Stimulated activated CD8-positive, alpha-beta memory T cell treated with anti-CD3 and anti-CD28 coated beads, Interleukin-7, amount 100 ng/mL, for 1 hour (primary cell): ENCODE measurements around the gene IL1RL2.

Experiments used
- DNase-seq, 2 donors: peaks; one replicate each; pipeline ENCODE4 v3.0.0-alpha.2; 2020; ENCODE audit warnings: low read depth in 2 of 2

The IL1RL2 gene

DNA sequence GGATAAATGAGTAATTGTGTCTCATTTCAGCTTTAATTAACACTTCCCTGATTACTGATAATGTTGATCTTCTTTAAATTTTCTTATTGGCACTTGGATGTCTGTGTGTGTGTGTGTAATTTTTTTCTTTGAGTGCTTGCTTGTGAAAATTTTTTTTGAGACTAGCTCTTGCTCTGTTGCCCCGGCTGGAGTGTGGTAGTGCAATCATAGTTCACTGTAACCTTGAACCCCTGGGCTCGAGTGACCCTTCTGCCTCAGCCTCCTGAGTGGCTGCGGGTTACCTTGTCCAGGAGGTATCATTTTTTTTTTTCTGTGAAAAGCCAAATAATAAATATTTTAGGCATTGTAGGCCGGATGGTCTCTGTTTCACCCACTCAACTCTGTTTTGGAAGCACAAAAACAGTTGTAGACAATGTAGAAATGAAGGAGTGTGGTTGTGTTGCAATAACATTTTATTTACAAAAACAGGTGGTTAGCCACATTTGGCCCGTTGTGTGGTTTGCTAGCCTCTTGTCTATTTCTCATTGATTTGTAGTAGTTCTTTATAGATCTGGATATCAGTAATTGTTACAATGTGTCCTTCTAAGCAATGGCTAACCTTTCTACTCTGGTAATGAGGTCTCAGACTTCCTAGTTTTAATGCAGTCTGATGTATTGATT, 7.9 kb downstream of the IL1RL2 start:
- no peak for DNase-seq

DNA sequence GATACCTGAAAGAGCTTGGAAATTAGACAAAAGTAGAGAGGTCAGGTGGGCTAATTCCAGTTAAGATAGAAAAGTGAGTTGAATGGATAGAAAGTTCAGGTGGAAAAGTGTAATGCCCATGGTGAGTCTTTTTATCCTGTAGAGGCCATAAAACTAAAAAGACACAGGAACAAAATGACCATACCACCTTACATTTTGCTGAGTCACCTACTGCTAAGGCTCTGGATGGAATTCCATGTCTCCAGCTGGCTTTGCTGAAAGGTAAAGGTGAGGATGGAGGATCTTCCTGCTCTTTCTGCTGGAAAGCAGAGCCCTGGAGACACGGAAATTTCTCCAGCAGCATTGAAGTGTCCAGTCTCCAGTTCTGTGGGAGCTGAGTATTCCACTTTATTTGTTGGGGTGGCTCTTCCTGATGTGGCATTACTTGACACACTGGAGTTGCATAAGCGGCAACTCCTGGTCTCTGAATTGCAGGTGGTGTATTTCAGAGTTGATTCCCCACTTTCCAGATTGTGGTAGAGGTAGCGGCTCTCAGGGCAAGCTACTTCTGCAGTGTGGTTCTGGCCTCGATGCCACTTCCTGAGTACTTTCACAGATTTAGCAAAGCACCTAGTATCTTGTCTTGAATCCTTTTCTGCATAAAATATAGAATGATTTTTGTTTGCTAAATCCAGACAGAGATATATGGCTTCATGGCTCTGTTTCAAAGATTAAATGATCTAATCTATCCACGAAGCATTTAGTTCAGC, 10.7 kb downstream of the IL1RL2 start:
- DNase-seq = no peak

DNA sequence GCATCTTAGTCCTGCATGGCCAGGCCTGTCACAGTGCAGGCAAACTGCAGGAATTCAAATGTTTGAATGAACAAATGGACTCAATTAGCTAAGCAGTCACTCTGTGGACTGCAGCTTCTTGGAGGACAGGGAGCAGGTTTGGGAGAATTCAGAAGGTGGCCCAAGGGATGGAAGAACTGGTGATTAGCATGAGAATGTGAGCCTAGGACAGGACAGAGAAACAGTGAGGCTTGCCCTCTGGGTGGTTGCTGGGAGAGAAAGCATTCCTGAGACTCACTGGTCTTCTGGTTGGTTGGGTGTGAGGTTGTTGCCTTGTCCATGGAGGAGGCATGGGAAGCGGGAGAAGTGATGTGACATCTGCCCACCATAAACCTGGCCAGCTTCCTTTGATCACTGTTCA, 13.7 kb downstream of the IL1RL2 start:
- no peak for DNase-seq

DNA sequence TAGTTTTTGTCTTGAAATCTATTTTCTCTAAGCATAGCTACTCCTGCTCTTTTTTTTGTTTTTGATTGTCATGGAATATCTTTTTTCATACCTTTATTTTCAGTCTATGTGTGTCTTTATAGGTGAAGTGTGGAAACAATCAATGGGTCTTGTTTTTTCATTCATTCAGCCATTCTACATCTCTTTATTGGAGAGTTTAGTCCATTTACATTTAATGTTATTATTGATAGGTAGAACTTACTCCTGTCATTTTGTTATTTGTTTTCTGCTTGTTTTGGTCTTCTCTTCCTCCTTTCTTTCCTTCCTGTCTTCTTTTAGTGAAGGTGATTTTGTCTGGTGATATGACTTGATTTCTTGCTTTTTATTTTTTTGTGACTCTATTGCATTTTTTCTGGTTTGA, 17.8 kb downstream of the IL1RL2 start:
- DNase-seq = no peak

DNA sequence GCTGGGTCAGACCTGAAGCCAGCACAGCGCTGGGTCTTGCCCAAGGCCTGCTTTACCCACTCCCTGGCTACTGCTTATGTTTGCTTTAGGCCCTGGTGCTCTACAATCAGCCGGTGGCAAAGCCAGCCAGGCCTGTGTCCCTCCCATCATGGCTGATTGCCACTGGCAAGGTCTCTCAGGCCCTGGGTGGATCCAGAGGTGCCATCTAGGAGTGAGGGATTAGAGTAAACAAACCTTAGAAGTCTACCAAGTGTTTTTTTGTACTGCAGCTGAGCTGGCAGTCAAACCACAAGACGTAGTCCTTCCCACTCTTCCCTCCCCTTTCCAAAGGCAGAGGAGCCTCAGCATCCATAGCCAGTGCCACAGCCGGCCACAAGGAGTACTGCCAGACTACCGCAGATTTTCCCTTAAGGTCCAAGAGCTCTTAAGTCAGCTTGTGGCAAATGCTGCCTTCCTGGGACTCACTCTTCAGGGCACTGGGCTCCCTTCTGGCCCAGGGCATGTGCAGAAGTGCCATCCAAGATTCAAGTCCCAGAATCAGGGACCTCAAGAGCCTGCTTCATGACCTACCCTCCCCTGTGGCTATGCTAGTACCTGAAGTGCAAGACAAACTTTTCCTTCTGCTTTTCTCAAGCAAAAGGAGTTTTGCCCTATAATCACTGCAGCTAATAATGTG, 20.0 kb downstream of the IL1RL2 start:
- no peak for DNase-seq

DNA sequence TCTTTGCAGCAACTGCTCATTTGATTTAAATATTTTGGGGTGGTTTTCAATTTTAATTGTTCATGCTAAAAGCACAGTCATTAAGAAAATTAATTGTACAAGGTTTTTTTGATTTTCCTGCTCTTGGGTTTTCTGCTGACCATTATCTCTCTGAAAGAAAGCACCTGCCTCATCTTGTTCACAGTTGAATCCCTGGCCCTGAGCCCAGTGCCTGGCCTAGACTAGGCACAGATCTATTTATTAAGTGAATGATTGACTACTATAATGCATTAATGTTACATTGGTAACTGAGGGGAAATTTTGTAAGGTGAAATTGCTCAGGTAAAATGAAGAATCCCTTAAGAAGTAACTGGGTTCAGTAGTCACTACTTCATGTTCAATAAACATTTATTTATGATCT, 22.0 kb downstream of the IL1RL2 start:
- no peak for DNase-seq

DNA sequence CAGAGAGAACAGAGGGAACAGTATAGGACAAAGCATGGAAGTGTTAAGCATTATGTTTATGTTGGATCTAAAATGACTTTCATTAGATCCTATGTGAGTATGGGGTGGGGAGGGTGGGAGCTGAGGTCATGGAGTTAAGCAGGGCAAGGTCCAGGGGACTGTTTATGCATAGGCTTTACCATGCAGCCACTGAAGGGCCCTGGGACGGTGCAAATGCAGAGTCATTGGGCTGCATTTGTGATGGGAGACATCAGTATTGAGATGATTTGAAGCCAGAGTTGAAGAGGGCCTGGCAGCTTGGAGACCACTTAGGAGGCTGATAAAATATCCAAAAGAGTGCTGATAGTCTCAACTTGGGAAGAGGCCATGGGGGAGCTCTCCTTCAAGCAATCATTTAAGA, 22.7 kb downstream of the IL1RL2 start:
- no peak for DNase-seq

DNA sequence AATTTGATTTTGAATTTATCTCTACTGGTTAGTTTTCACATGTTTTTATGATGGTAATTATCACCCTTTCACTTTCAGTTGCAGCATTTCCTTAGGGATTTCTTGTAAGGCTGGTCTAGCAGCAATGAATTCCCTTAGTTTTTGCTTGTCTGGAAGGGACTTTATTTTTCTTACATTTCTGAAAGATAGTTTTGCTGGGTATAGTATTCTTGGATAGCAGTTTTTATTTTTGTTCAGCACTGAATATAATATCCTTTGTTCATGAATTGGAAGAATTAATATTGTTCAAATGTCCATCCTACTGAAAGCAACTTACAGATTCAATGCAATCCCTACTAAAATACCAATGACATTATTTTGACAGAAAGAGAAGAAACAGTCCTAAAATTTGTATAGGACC, 30.2 kb downstream of the IL1RL2 start:
- DNase-seq = no peak

DNA sequence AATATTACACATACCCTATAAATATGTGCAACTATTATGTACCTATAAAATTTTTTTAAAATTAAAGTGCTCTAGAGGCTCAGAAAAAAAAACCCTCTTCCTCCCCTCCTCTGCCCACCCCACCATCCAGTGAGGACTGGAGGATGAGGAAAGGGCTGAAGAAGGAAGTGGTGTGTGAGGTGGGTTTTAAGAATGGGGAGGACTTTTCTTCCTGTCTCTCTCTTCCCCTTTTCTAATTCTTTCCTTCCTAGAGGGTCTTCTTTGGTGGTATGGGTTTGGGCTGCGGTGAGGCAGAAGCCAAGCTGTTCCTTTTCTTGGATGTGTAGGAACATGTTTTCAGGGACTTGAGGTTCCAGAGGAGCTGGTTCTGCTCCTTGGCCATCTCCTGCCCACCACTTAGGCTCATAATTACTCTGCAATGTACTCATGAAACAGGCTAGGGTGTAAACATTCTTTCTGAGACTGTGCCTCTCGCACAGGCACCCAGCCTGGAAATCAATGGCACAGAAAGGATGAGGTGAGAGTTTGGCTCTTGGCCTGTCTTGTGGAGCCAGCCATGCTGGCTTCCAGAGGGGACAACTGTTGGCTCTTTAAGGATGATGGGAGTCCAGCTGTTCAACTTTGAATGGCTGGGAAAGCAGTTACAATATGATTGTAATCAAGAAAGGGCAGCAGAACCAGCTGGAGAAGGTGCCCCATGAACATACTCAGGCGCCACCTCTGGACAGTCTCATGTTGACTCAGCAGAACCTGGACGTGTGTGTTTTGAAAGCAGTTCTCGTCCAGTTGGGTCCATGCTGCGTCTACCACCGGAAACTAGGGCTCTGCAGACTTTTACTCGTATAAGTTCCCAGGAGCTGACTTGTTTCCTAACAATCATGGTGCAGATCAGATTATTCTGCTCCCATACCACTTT, 38.3 kb downstream of the IL1RL2 start:
- no peak for DNase-seq

DNA sequence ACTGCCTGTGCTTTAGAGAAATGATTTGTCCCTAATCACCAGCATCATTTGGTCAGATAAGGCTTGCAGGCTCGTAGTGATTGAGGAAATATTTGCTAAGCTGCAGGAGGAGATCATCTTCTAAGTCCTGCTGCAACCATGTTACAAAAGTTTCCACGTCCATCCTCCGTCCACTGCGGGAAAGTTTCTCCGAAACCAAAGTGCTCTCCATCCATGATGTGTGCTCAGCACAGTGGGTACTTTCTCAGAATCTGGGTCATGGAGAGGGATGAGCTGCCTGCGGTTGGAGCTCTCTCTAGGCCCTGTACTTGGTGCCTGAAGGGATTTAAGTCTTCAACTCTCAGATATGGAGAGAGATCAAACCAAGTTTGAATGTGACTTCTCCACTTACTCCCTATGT, 39.3 kb downstream of the IL1RL2 start:
- no peak for DNase-seq

DNA sequence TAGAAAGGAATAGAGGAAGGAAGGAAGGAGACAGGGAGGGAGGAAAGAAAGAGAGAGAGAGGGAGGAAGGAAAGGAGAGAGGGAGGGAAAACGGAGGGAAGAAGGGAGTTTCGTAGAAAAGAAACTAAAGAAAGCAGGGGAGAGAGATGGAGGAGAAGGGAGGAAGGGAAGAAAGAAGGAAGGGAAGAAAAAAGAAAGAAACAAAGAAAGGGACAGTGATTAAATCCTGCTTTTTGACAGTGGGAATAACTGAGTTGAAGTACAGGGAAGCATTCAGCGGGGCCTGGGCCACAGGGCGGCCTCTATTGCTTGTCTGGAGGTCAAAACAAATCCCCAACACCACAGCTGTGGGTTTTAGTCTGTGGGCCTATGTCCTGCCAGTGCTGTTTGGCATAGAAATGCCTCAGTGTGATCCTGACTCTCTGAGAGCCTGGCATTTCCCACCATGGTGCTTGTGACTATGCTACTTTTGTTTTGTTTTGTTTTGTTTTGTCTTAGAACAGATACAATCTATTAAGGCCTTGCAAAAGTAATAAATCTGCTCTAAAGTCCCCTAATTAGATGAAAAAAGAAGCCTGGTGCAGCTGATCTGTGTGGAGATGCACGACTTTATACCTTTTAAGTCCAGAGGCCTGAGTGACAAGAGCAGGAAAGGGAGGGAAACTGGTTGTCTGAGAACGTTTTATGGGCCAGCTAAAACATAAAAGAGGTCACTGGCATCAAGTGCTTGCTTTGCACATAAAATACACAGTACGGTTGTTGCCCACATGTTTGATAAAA, 40.0 kb downstream of the IL1RL2 start:
- no peak for DNase-seq

DNA sequence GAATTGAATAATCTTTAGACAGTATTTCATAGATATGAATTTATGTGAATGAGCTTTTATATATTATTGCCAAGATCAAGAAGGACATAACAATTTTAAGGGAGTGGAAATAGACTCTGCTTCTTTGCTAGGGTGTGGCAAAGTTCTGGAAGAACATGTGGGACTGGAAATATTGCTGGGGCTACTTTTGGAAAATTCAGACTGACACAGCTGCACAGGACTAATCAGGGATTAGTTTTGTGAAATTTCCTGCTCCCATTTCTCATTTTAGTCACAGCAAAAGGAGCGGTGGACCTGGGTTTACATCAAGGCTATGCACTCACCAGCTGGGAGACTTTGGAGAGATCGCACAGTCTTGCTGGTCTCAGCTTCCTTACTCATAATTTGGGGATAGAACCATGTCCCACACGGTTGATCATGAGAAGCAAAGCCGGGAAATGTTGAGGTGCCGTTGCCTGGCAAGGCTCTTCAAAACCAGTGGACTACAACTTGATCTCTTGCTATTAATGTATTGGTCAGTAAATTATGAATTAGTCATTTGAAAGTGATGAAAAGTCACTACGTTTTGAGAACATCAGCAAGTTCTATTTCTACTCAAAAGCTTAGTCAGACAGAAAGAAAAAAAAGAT, 42.4 kb downstream of the IL1RL2 start:
- no peak for DNase-seq

DNA sequence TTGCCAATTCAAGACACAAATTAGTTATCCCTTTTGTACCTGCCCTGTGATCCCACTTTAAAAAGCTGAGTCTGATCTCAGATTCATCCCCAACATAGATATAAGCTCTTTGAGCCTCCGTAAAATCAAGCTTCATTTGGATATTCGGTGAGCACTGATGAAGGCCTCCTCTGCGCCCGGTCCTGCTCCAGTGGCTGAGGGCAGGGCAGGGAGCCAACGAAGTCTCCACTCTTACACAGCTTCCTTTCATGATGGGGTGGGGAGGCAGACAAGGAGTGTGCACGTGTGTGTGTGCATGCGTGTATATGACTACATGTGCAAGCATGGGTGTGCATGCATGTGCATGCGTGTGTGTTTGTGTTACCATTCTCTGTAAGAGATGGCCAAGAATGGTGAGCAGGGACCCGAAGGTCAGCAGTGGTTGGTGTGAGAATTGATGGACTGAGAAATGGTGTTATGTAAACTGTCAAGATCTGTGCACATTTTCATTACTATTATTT, 43.6 kb downstream of the IL1RL2 start:
- DNase-seq = no peak

DNA sequence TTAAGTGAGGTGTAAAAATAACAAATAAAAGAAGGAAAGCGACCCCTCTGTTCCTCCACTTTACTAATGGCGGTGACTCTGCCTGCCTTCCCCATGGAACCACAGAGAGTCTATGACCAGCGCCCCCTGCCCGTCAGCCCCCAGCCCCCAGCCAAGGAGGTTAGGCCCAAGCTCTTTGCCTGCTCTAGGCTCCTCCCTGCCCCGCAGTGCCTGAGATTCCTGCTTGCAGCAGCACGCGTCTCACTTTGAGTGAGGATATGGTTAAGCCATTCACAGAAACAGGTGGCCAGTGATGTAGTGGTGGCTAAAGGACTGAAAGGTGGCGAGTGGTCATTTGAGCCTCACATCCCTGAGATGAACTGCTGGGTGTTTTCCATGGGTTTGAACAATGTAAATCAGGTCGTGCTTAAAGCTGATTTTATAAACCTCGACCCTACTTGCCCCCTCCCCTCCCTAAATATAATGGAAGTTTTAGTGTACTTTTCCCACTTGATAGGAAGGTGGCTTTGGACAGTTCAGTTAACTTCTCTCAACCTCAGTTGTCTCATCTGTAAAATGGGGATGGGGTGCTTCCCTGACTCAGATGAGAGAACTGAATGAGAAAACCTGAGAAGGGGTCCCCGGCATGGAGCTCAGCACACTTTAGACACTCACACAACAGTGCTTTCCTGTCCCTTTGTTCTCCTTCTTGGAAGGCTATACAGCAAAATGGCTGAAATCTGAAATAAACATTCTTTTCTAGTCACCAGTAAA, 46.5 kb downstream of the IL1RL2 start:
- no peak for DNase-seq

DNA sequence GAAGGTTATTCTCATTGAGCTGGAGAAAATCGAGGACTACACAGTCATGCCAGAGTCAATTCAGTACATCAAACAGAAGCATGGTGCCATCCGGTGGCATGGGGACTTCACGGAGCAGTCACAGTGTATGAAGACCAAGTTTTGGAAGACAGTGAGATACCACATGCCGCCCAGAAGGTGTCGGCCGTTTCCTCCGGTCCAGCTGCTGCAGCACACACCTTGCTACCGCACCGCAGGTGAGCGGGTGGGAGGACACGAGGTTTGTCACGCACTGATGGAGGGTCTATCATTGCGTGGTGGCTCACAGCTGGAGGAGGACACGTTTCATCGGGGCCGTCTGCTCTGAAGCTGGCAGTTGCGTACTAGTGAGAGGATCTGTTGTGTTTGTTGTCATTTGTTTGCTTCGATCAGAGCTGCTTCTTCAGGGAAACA, 48.2 kb downstream of the IL1RL2 start:
- DNase-seq = no peak

DNA sequence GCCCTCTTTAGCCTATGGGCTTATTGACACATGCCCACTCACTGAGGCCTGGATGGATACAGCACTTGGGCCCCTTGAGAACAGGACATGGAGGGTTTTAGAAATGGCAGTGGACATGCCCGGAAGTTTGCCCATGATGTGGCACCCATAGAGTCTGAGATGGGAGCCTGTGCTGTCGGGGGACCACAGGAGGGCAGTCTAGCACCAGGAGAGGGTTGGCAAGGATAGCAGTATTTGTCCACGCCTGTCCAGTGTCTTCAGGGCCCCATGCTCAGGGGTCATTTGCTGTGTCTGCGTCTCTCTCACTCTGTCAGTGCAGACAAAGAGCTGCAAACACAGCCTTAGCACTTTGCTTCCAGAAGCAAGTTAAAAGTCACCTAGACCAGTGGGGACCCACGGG, 48.7 kb downstream of the IL1RL2 start:
- no peak for DNase-seq

DNA sequence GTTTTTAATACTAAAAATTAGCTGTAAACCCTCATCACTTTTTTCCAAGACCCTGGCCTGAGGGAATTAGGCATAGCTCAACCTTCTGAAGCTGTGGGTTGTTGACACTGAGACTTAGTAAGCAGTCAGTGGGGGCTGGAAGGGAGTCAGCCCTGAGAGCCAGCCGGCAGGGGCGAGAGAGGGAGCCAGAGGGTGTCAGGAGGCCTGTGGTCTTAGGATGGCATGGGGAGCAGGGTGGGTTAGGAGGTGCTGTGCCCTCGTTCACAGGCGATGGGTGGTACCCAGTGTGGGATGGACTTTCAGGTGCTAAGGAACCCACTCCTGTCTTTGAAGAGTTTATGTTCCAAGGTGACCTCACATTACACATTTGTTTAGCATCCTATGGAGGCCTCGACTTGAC, 49.3 kb downstream of the IL1RL2 start:
- no peak for DNase-seq

DNA sequence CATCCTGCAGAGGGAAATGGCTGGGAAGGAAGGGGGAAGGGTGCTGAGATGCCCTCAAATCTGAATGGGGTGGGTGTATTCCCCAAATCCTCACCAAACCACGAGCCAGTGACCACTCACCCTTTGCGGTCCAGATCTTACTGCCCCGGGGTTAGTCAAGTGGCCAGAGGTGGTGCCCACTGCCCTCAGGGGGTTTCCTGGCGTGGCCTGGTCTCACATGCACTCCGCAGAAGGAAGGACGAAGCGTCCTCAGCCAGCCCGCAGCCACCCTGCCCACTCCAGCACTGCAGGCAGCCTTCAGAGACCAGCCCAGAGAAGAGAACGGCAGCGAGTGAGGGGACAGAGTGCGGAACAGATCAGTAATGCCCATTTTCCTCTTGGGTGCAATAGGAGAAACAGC, 50.4 kb downstream of the IL1RL2 start:
- DNase-seq = no peak

DNA sequence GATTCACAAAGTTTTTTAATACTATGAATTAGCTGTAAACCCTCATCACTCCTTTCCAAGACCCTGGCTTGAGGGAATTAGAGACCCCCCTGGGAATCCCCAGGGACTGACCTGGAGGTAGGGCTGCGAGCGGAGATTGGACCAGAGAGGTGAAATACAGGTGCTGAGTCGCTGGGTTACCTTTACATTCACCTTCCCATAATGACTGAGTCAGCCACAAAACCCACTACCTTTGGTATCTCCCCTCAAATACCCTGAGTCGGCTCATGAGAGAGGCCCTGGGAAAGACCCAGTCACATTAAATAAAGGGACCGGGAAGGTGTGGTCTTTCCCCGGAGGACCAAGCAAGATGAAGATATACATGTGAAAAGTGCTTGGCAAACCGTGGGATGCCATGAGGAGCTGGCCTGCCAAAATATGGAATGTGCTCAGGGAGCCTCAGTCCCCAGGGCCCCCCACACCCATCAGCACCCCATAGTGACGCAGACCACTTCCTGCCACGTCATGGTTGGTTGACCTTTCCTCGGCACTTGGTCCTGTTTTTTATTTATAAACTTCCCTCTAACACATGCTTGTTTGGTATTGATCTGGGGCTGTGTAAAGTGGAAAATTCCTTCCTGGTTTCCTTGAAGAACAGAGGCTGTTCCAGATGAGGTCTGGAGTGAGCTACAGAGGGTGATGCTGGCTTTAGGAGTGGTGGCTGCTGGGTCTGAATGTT, 51.4 kb downstream of the IL1RL2 start:
- no peak for DNase-seq
